Measurements from ENCODE around the gene CCDC186.
A peak's percentile ranks its signal among the peaks of the same experiment; 100 is the strongest.

The CCDC186 gene

GRCh38 chr10:114100848-114101741, 72.9 kb downstream of the CCDC186 start:
- no peak for TF ChIP-seq CTCF (IDR thresholded peaks at IDR 0.05; ENCODE audit: low read depth, low read length)
- peak overlapping the region; percentile 43 for H3K4me3 ChIP-seq (ENCODE audit: low read depth, low read length)

GRCh38 chr10:114096864-114097263, 77.1 kb downstream of the CCDC186 start:
- H3K4me3 ChIP-seq (ENCODE audit: low read depth, low read length): no peak overlapping the region
- no peak for TF ChIP-seq CTCF (IDR thresholded peaks at IDR 0.05; ENCODE audit: low read depth, low read length)

- no peak for TF ChIP-seq CTCF (IDR thresholded peaks at IDR 0.05; ENCODE audit: low read depth, low read length)
- H3K4me3 ChIP-seq (ENCODE audit: low read depth, low read length): no peak overlapping the region
Measured at GRCh38 chr10:114095559-114096337, 78.3 kb downstream of the CCDC186 start.

GRCh38 chr10:114094795-114095194, 79.2 kb downstream of the CCDC186 start:
- no peak overlapping the region for H3K4me3 ChIP-seq (ENCODE audit: low read depth, low read length)
- TF ChIP-seq CTCF (IDR thresholded peaks at IDR 0.05; ENCODE audit: low read depth, low read length): no peak

- no peak for TF ChIP-seq CTCF (IDR thresholded peaks at IDR 0.05; ENCODE audit: low read depth, low read length)
- no peak overlapping the region for H3K4me3 ChIP-seq (ENCODE audit: low read depth, low read length)
Measured at GRCh38 chr10:114087655-114088054, 86.3 kb downstream of the CCDC186 start.

- H3K4me3 ChIP-seq (ENCODE audit: low read depth, low read length): no peak overlapping the region
- no peak for TF ChIP-seq CTCF (IDR thresholded peaks at IDR 0.05; ENCODE audit: low read depth, low read length)
Measured at GRCh38 chr10:114087255-114087654, 86.7 kb downstream of the CCDC186 start.

- no peak for TF ChIP-seq CTCF (IDR thresholded peaks at IDR 0.05; ENCODE audit: low read depth, low read length)
- H3K4me3 ChIP-seq (ENCODE audit: low read depth, low read length): no peak overlapping the region
Measured at GRCh38 chr10:114084215-114084614, 89.8 kb downstream of the CCDC186 start.

All from WI38 (cell line).